HG03103 (cell line): ENCODE measurements around the gene AK8.

Experiments used
- ATAC-seq: cut with Tn5 transposase; IDR thresholded peaks from one replicate; pipeline ENCODE4 v1.9.1; 2021; ENCODE audit warnings: low read depth; ENCODE audit not compliant: unreplicated experiment

The AK8 gene

DNA sequence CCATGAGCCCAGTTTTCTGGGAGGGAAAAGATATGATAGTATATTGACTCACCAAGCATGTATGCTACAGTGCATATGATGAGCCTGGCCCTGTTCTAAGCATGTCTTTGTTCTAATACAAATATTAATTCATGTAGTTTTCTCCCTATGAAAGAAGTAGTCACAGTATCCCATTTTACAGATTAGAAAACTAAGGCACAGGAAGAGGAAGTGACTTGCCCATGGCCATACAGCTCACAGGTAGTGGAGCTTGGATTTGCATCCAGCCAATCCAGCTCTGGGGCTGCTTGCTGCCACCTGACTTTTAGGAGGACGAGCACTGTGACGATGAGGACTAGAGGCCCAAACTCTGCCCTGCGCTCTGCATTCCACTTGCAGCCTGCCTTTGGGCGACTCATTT is 76.4 kb downstream of the AK8 start:
- ATAC-seq, result no peak

DNA sequence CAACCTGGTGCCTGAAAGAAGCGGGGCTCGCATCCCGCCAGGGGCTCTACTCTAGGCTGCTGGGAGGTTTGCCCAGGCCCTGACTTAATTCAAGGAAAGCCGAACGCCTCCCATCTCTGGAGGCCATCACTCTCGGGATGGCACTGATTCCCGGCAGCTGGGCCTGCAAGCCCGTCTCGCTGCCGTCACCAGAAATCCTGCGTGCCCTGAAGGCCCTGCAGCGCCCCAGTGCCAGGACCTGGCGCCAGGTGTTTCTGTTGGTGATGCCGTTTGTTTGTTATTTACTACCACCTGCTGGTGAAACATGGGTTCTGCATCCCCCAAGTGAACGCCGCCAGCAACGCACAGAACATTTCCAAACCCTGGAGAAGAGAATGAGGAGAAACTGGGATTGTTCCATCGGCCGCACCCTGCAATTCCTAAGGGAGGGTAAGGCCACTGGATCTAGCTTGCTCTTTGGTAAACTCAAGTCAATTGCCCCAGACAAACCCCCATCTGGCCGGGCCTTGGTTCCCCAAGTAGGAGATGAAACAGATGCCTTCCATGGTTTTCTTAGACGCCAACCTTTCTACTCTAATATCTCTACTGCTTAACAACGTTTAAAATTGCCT is 77.9 kb downstream of the AK8 start:
- ATAC-seq, result no peak

DNA sequence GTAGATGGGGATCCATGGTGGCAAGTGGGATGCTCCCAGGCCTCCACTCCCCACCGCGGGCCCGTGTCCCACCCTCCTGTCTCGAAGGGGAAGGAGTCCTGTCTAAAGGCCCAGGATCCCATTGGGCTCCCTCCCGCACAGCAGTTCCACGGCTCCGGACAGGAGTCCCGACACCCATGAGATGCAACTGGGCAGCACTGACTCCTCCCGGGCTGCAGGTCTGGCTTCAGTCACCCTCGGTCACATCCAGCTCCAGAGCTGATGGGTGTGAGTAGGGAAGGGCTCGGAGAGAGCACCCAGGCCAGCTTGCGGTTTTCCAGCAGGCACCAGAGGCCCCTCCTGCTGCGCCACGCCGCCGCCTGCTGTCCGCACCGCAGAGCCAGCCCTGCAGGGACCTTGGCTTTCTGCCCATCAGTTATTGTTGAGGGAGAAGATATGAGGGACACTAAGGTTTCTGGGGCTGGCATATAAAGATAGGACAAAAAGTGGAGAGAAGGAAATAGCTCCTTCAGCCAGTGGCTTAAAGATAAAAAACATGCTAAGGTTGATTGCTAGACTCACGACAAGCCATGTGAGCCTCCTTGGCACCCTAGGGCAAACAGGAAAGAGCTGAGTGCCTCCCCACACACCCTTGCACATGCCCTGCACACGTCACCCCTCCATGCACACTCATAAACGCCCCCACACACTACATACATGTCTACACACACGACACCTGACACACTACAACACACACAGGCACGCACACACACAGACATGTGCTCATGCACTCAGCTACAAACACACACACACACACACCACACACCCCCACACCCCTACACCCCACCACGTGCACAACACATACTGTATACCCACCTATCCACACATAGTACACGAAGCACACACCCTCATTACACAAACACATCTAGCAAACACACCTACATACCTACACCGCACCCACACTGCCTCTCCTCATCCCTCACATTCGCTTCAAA is 79.0 kb downstream of the AK8 start:
- ATAC-seq, result no peak

DNA sequence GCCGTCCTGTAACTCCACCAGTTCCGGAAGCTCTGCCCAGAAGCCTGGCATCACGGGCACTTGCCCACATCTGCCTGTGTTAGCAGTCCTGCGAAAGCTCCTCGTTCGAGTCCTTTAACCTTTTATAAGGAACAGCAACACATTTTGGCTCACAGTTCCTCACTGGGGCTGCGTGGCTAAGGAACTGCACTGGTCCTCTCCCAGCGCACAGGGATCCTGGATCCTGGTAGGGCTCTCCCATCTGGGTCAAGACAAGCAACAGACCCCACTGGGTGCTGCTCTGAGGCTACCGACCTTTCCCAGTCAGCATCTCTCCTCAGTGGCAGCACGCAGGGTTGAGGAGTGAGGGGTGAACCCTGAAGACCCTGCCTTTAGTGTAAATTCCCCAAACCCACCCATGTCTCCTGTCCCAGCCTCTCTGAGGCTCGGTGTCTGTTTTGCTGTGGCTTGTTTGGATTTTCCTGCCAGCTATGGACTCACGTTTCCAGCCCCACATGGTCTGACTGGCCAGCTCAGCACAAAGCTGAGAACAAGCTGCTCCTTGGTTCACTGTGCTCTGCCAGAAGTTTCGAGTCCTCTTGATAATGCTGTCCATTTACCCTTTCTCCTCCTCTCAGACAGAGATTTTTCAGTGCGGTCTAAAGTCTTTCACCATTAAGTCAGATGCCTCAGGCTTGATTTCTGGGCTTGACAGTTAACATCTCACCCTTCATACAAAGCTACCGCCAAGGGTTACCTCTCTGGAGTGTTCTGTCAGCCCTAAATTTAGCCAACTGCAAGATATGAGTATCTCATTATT is 80.0 kb downstream of the AK8 start:
- no peak for ATAC-seq

DNA sequence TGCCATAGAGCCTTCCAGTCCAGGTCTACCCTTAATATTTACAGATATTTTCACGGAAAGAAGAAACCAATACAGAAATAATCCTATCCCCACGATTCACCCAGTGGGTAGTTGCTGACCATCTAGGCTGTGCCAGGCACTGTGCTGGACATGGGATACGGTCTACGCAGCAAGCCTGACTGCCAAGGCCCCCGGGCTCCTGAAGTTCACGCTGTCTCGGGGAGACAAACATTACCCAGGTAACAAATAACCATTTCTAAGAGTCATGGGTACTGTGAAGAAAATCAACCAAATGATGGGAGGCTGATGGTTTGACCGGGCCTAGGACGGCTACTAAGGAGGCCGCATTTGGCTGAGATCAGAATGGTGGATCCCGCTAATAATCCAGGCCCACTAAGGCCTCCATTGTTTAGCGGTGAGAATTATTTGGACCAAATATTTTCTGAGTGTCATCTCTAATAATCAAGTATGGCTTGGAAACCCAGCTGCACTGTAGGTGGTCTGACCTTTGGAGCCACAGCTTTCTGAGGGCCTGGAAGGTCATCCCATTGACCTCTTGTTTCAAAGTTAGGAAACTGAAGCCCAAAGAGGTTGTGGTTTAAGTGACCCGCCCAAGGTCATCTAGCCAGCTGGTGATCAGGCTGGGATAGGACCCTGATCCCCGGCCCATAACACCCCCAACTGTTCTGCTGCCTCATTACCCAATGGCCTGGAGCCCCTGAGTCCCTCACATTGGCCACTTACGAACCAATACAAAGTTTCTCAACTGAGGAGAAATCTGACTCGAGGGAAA is 82.4 kb downstream of the AK8 start:
- ATAC-seq, result no peak

DNA sequence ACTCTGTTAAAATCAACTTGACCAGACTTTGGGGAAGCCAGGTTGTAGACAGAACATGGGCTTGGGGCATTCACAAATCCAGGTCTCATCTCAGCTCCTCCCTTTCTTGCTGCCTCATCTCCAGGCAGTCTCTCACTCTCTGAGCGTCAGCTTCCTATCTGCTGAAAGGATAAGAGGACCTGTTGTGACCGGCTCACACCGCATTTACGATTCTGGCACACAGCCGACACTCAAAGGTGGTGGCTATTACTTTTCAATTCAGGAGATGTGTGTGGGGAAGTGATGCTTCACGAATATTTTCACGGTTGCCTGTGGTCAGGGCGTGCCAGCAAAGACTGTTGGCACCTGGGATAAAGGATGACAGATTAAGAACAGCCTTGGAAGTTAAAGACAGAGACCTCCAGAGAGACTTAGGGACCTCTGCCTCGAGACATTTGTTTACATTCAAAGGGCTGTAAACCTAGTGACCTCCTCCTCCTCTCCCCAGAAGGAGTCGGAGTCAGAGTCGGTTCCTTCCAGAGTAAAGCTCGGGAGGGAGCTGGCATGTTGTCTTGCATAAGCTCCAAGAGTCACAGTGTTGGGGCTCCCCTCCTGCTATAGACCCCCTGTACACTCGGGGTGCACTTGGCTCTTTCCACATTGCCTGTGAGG is 83.2 kb downstream of the AK8 start:
- no peak for ATAC-seq

DNA sequence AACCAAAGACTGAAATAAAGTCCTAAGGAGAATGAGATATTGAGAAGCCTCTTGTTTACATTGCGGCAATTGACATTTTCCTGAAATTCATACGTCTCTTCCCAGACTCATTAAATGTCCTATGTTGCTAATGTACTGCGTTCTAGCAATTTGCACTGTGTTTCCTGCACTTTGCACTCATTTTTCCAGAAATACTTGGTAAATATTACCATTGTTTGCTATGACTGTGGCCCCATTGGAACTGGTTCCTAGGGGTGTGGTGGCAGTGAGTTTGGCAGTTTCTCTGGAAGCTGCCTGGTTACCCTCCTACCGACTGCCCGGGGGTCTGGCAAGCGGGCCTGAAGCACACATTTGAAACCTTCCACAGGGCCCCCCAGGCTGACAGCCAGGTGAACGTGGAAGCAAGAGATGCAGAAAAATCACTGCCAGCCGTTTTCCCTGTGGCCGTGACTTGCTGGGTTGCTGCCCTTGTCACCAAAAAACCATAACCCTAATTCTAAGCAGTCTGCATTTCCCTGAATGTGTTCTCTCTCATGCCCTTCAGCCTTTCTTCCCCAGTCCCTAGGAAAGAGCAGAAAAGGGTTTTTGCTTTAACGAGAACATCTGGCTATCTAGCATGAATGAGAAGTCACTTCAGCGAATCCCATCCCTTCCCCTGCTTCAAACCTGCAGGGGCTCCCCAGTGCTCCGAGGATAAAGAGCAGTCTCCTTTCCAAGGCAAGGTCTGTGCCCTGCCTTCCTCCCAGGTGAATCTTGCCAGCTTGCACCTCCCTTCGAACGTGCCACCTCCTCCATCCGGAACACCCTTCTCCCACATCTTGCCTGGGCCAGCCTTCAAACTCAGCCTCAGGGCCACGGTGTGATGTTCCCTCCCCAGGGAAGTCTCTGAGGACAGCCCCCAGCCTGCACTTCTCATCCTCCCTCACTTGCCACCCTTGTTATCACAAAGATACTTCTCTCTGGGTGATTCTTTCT is 84.2 kb downstream of the AK8 start:
- no peak for ATAC-seq

DNA sequence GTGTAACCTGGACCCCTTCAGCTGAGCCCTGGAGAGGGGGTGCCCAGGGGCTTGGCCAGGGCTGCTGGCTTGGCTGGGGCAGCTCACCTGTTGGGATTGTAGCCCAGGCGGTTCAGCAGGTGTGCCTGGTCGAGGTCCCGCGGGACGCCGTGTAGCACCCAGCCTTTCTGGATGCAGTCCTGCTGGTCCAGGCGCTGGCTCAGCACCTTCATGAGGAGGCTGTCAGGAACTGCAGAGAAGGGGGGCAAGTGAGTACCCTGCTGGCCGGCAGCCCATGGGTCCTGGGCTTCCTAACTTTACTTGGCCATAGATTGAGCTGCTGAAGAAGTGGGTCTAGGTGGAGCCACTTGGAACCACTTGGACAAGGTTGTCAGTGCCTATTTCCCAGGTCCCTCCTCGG is 85.5 kb downstream of the AK8 start:
- ATAC-seq, result no peak

DNA sequence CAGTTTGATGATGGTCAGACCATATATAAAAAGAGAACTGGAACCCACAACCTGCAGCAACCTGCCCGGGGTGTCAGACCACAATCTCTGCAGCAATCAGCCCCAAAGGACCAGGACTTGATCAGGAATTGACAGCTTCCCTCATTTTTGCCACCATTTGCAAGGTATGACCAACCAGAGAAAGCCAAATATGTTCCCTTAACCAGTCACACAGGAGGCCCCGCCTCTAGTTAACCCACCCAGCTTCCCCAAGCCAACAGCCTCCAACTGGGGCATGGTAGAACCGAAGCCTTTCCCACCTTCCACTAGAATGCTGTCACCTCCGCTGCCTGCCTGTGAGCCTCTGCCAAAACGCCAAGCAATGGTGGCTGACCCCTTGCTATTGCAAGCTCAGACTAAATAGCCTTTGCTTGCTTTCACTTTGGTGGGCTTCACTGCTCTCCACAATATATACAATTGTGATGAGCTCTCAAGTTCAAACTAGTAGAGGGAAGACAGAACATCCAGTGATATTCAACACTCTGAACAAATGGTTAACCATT is 86.3 kb downstream of the AK8 start:
- ATAC-seq, result no peak

DNA sequence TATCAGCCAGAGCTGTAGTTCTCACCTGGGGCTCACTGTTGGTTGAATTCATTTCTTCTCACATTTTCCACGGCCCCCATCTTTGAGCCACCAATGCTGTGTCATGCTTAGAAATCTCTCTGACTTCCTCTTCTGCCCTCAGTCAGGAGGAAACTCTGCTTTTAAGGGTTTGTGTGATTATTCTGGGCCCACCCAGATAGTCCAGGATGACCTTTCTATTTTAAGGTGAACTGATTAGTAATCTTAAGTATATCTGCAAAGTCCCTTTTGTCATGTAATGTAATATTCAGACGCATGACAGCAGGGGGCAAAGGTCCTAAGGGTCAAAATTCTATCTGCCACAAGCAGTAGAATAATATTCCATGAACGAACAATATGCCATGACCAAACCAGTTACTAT is 88.4 kb downstream of the AK8 start:
- ATAC-seq, result no peak

DNA sequence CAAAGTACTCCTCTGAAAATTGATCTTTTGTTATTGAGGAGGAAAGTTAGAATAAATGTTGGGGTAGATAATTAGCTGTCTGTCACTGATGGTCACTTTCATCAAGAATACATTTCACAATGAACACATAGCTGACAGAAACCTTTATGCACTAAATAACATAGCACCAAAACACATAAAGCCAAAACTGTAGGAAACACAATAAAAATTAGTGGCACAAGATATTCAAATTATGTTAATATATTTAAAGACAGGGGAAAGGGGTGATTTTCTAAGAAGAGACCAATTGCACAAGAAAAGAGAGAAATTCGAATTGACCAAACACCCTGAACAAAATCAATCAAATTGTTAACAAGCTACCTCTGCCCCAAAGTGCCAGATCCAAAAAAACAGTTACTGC is 89.7 kb downstream of the AK8 start:
- ATAC-seq, result no peak

DNA sequence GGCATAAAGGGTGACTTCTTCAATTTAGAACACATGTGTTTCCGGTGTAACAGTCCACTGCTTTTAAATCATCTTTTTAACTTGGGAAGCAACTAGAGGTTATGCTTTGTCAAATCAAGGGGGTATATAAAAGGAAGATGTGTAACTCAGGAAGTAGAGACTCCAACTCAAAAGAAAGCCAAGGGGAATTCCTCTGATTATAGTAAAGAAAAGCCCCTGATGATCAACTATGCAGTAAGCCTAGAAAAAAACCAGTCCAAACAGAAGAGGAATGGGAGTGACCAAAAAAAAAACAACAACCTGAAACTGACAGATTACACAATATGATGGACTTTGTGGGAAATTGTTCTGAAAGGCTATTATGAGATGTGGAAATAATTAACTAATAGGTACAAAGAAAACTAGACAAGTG is 90.3 kb downstream of the AK8 start:
- ATAC-seq, result no peak

DNA sequence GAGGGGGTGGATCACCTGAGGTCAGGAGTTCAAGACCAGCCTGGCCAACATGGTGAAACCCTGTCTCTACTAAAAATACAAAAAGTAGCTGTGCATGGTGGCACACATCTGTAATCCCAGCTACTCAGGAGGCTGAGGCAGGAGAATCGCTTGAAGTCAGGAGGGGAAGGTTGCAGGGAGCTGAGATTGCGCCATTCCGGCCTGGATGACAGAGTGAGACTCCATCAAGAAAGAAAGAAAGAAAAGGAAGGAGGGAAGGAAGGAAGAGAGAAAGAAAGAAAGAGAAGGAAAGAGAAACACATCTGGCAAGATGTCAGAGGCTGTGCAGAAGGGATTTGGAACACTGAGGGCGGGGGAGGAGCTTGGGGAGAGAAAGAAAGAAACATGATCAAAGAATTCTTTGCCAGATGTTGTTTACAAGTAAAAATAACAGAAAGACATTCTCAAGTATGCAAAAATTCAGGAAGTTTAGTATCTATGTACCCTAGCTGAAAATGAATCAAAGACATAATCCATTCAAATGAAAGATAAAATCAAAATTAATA is 93.7 kb downstream of the AK8 start:
- no peak for ATAC-seq

DNA sequence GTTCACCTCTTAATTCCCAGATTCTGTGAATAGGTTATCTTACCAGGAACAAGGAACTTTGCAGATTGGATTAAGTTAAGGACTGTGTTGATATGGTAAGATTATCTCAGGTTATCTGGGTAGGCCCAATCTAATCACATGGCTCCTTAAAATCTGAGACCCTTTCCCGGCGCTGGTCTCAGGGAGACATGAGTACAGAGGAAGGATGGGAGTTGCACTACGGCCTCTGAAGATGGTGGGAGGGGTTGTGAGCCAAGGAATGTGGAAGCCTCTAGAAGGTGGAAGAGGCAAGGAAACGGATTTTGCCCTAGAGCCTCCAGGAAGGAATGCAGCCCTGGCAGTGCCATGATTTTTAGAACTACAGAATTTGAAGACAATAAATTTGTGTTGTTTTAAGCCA is 95.1 kb downstream of the AK8 start:
- ATAC-seq, result no peak

DNA sequence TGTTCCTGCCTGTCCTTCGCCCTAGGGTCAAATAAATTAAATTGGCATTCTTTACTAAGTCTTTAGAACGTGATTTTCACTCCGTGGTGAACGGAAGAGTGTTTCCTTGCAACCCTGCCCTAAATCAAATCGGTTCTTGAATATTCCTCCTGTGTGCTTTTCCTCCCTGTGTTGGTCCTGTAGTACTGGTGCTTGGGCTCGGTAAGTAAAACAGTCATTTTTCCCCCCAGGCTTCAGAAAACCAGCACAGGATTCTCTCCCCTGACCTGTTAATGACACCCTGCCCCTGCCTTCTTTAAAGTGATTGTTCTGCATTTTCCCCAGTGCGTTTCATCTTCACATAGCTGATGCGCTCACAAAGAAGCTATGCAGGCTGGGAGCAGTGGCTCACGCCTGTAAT is 96.0 kb downstream of the AK8 start:
- ATAC-seq, result no peak

DNA sequence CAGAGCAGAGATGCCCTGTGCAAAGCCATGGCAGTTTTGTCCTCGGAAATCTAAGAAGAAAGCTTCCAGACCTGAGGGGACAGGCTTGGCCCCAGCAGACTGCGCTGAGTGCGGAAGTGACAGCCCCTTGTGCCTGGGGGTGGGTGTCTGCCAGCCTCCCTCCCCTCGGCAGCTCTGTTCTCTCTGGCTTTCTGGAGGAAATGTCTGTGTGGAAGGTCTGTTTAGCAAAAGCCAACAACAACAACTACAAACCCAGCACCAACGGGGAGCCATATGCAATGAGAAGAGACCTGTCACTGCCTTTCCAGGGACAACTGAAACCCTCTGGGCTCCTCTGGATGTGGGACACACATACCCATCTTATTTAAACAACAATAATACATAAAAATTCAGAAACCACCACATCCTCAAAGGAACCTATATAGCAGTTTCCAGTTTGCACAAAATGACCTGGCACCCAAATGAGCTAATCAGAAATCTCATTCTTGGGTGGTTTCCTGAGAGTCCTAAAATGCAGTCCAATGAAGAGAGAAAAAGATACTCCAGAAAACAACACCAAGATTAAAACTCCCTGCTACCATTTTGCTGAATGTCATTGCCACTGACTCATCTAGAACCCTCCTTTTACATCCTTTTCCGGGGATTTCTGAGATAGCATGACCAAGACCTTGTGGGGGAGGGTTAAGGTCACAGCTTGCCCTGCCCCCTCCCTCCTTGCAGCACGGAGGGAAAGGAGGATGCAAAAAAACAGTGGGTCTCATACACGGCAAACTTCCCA is 97.7 kb downstream of the AK8 start:
- no peak for ATAC-seq

DNA sequence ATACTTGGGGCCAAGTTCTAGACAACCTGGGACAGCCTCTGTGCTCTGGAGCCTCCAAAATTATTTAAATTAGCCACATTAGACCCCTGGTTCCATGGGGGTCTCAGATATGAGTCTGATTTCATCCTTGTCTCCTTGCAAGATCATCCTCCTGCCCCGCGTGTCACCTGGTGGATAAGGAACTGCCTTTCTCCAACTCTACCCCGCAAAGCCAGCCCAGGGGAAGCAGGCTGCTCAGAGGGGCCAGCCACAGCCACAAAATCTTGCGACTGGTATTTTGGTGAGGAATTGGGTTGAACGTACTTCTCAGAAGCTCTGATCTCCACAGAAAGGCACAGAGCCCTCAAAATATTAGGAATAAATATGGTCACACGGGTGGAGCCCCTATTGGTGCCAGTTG is 101.2 kb downstream of the AK8 start:
- ATAC-seq, result no peak

DNA sequence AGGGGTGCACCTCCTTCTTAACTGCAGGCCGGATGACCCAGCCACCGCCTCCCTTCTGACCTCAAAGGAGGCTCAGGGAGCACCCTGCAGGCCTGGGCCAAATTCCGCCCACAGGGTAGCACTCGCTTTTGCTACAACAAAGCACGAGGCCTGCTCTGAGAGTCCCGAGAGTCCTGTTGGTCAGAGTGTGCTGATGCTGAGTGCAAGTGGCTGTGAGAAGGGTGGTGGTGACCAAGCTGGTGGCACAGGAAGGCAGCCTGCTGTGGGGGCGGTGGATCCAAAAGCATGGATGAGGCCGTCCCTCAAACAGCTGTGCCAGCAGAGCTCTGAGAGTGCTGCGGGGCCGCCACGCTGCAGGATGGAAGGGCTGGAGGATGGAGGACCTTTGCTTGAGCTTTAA is 101.8 kb downstream of the AK8 start:
- no peak for ATAC-seq
